K562 (cell line): ENCODE results near the gene FSCN2.

Experiments used
- CTCF ChIP-seq, 3 experiments: IDR thresholded peaks in 2 of 3; conservative IDR thresholded peaks in 1 of 3; 2 replicates each; pipeline ENCODE4 v1.5.1; 2011 to 2012; ENCODE audit warnings: low read length in 3 of 3, mild to moderate bottlenecking in 3 of 3, control low read depth in 2 of 3, improper control_type of control experiment in 1 of 3, inconsistent platforms in 1 of 3, low read depth in 1 of 3, mixed read lengths in 1 of 3, moderate library complexity in 1 of 3; ENCODE audit not compliant: insufficient read depth in 2 of 3
- POLR2AphosphoS5 ChIP-seq: IDR thresholded peaks from 2 replicates; pipeline ENCODE4 v1.6.1; 2011; ENCODE audit warnings: mild to moderate bottlenecking, low read depth, low read length, moderate library complexity; ENCODE audit not compliant: control insufficient read depth, insufficient read depth
- ZNF398 ChIP-seq: fragments of 250-450 bp; sonication (Bioruptor Pico); IDR thresholded peaks from 2 replicates; pipeline ENCODE4 v1.8.0; 2021; ENCODE audit warnings: moderate library complexity, mild to moderate bottlenecking, inconsistent platforms

- TF ChIP-seq ZNF398 (CRISPR knock-in tag) (no peak), POLR2AphosphoS5 (no peak), CTCF (IDR thresholded peaks at IDR 0.05 in 2 of 3, conservative IDR thresholded peaks at IDR 0.05 in 1 of 3; ENCODE audit: insufficient read depth in 2 of 3, low read depth in 1 of 3, low read length in 3 of 3) (no peak)
Observed at GRCh38 chr17:81540676-81541027, 12.5 kb downstream of the FSCN2 start.
